PC-9 (cell line): Measurements from ENCODE around the gene MCM6.

Experiments used
- CTCF ChIP-seq: fragments of 200-600 bp; sonication (generic); conservative IDR thresholded peaks from 2 replicates; pipeline ENCODE4 v1.6.1; 2017; ENCODE audit warnings: mixed run types, antibody characterized with exemption, mild to moderate bottlenecking, moderate library complexity
- EZH2 ChIP-seq: fragments of 200-600 bp; sonication (generic); IDR thresholded peaks from 2 replicates; pipeline ENCODE4 v1.8.0; 2017; ENCODE audit warnings: antibody characterized with exemption, low read depth

- TF ChIP-seq CTCF: no peak
- no peak for TF ChIP-seq EZH2
Measured at GRCh38 chr2:135845997-135846396, 30.2 kb downstream of the MCM6 start.
